AG08395 (cell line): ENCODE data around the gene GABBR2.

Source experiments
- DNase-seq: peaks from one replicate; pipeline ENCODE4 v3.0.0; 2012; ENCODE audit warnings: mixed read lengths, low spot score

GABBR2 gene

GRCh38 chr9:98634685-98635336 lies 73.9 kb downstream of the GABBR2 start:
- no peak for DNase-seq

GRCh38 chr9:98632839-98633238 lies 75.9 kb downstream of the GABBR2 start:
- DNase-seq, result no peak

- peak; percentile 71 for DNase-seq
Observed at GRCh38 chr9:98627296-98627695, 81.4 kb downstream of the GABBR2 start.

GRCh38 chr9:98625728-98626127 lies 83.0 kb downstream of the GABBR2 start:
- no peak for DNase-seq

- DNase-seq, result no peak
Observed at GRCh38 chr9:98619788-98620187, 88.9 kb downstream of the GABBR2 start.

- no peak for DNase-seq
Observed at GRCh38 chr9:98615633-98616032, 93.1 kb downstream of the GABBR2 start.

- DNase-seq, result no peak
Observed at GRCh38 chr9:98614941-98615340, 93.8 kb downstream of the GABBR2 start.

GRCh38 chr9:98612061-98612752 lies 96.5 kb downstream of the GABBR2 start:
- DNase-seq, result no peak

- no peak for DNase-seq
Observed at GRCh38 chr9:98611319-98611718, 97.4 kb downstream of the GABBR2 start.

GRCh38 chr9:98610711-98611110 lies 98.0 kb downstream of the GABBR2 start:
- DNase-seq, result no peak

- DNase-seq, result no peak
Observed at GRCh38 chr9:98610211-98610610, 98.5 kb downstream of the GABBR2 start.

GRCh38 chr9:98609646-98610045 lies 99.1 kb downstream of the GABBR2 start:
- no peak for DNase-seq

- DNase-seq, result peak; percentile 40
Observed at GRCh38 chr9:98607787-98608186, 100.9 kb downstream of the GABBR2 start.

GRCh38 chr9:98607152-98607551 lies 101.6 kb downstream of the GABBR2 start:
- no peak for DNase-seq

GRCh38 chr9:98606730-98607129 lies 102.0 kb downstream of the GABBR2 start:
- DNase-seq, result no peak

GRCh38 chr9:98605116-98605515 lies 103.6 kb downstream of the GABBR2 start:
- DNase-seq, result no peak

- DNase-seq, result peak; percentile 14
Observed at GRCh38 chr9:98603821-98604383, 104.8 kb downstream of the GABBR2 start.

- DNase-seq, result no peak
Observed at GRCh38 chr9:98602839-98603500, 105.8 kb downstream of the GABBR2 start.

- DNase-seq, result no peak
Observed at GRCh38 chr9:98600631-98601030, 108.1 kb downstream of the GABBR2 start.

- no peak for DNase-seq
Observed at GRCh38 chr9:98599566-98600216, 109.0 kb downstream of the GABBR2 start.

- DNase-seq, result no peak
Observed at GRCh38 chr9:98598861-98599260, 109.9 kb downstream of the GABBR2 start.

- DNase-seq, result no peak
Observed at GRCh38 chr9:98597236-98597771, 111.4 kb downstream of the GABBR2 start.
